ENCODE data around the gene JAKMIP2.
"Not testable (repeated sequence)": the region's sequence is repeated elsewhere in the genome, so short reads cannot be mapped to it uniquely, and the experiment has no call there.

The JAKMIP2 gene

DNA sequence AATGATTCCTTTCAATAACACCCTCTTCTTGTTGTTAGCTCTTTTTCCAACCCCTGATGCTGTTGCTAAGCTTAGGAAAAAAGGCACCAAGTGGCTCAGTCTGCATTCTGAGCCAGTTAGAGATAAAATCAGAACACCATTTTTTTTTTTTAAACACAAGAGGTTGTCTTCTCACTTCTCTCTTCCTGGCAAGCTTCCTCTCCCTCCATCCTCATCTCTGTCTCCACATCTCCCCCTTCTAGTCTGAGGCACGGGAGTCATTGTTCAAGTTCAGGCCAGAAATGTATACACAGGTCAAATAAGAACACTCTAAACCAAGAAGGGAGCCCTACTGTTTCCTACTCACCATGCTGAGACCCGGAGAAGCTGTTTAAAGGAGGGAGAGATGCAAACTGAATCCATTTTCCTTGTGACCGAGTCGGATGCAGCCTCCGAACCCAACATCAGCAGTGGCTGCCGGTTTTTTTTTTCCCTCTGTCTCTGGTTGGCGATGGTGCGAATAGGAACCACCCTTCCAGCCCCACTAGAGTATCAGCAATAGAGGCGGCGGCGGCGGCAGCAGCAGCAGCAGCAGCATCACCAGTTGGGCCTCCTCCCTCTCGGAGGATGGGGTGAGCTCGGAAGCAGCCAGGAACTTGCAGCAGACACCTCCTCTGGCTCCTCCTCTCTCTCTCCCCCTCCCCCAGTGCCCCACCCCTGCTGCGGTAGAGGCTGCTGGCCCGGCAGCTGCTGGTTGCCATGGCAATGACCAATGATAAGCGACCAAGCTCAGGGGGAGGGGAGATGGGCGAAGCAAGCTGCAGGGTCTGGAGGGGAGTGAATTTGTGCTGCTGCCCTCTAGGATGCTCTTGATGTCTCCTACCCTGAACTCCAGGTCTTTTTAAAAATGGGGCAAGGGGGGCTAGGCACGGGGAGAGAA lies at the start of gene JAKMIP2:
JAKMIP2 (minus strand) TSS at position 619 of the 919 bp plus-strand sequence. CDS start 110,922 bp downstream, outside the sequence.
- peak; percentile 98 for DNase-seq (ENCODE audit: low read depth, low spot score)

DNA sequence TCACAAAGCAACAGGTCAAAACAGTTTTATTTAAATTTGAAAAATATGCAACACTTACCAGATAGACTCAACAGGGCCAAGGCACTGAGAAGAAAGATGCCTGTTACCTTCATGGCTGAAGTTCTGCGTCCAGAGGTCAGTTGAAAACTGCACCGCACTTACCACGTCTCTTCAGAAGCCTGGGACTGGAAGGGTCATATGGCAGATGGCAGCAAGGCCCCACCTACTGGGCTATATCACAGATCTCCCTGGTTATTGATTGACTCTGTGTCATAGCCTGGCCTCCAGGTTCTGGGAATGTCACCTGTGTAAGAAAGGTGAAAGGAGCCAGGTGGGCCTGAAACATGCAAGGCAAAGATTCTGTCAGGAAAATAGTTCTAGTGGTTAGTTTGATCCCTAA lies 48.9 kb upstream of the JAKMIP2 start, which contains the start of gene SPINK1:
SPINK1 (minus strand) TSS at position 207 of the 400 bp plus-strand sequence; CDS start at position 113, 94 bp downstream.
- DNase-seq (ENCODE audit: low read depth, low spot score) = no peak

DNA sequence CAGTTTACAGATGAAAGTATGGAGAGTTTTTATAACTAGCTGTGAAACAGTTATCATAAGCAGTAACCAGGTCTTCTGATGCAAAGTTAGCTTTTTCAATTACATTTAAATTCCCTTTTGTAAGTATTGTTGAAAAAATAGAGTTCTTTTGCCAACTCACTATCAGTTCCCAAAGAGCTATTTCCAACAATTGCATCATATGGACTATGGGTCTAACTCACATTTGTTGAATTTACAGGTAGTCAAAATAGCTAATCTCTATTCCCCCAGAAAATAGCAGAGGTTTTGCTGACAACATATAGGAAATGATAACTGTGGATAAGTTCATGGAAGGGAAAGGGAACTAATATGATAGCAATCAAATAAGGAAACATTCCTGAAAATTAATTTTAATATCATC lies 47.5 kb upstream of the JAKMIP2 start:
- no peak for DNase-seq (ENCODE audit: low read depth, low spot score)

DNA sequence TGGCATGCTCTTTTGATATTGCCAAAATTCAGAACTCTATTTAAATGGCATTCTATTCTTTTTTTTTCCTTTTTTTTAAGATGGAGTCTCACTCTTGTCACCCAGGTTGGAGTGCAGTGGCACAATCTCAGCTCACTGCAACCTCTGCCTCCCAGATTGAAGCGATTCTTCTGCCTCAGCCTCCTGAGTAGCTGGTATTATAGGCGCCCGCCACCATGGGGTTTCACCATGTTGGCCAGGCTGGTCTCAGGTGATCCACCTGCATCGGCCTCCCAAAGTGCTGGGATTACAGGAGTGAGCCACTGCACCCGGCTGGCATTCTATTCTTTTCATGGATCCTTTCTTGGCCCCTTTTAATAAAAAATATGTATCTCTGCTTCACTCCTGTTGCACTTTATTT lies 44.5 kb upstream of the JAKMIP2 start:
- DNase-seq (ENCODE audit: low read depth, low spot score) = not testable (repeated sequence)

DNA sequence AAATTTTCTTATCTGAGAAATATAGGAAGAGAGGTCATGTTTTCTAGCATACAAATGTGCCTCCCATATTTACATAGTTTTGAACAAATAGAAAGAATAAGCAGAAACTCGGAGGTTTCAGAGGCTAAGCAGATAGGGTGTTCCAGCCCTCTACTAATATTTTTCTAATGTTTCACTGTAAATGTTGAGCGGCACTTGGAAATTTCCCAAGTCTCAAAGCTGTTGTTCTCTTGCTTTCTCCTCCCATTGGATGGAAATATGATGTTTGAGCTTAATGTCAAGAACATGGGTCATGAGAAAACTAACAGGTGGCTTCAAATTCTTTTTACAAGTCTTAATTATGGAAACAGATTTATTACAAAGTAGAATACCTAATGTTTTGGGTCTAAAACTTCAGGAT lies 43.8 kb upstream of the JAKMIP2 start:
- DNase-seq (ENCODE audit: low read depth, low spot score) = no peak

DNA sequence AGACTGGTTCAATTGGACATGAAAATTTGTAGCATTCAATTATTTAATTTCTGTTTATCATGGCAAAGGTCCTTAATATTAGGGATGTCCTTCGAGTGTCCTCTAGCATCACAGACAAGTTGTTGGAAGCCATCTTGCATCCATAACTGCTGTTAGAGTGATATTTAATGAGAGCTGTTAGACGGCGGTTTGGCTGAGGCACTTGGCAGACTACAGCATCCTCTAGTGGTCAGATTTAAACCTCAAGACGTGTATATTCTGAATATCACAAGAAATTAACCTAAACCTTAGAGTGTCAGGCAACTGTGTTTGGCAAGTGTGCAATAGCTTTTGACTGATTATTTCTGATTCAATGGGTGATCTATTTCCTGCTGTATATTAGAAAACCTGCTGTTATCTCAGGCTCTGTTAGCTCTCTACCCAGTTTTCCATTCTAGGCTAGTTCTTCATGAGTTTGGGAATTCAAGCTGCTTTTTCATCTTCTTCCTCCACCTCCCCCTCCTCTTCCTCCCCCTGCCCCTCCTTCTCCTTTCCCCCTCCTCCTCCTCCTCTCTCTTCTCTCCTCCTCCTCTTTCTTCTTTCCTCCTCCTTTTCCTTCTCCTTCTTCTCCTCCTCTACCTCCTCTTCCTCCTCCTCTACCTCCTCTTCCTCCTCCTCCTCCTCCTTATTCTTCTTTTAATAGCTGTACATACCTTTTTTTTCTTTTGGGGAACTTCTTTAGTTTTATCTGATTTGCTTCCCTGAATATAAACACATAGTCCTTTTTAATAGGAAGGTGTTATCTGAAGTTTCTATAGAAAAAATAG lies 40.4 kb upstream of the JAKMIP2 start:
- DNase-seq (ENCODE audit: low read depth, low spot score) = peak; percentile 28

DNA sequence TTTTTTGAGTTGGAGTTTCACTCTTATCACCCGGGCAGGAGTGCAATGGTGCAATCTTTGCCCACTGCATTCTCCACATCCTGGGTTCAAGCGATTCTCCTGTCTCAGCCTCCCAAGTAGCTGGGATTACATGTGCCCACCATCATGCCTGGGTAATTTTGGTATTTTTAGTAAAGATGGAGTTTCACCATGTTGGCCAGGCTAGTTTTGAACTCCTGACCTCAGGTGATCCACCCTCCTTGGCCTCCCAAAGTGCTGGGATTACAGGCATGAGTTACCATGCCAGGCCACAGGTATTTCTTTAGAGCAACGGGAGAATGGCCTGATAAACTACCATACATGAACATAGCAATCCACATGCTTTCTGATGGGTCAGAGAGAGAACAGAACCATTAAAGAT lies 39.7 kb upstream of the JAKMIP2 start:
- DNase-seq (ENCODE audit: low read depth, low spot score) = not testable (repeated sequence)

DNA sequence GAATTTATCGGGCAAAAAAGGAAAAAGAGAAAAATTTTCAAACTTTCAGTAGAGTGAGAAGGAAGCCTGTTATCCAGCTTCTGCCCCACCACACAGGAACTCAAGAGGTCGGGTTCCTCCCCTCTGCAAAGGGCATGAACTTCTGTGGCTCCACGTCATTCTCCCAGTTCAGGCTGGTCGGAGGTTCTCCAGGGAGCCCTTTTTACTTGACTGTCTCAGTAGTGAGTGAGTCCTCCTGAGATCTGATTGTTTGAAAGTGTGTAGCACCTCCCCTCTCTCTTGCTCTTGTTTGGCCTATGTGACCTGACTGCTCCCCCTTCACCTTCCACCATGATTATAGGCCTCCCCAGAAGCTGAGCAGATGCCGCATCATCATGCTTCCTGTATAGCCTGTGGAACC lies 39.2 kb upstream of the JAKMIP2 start:
- DNase-seq (ENCODE audit: low read depth, low spot score) = no peak

DNA sequence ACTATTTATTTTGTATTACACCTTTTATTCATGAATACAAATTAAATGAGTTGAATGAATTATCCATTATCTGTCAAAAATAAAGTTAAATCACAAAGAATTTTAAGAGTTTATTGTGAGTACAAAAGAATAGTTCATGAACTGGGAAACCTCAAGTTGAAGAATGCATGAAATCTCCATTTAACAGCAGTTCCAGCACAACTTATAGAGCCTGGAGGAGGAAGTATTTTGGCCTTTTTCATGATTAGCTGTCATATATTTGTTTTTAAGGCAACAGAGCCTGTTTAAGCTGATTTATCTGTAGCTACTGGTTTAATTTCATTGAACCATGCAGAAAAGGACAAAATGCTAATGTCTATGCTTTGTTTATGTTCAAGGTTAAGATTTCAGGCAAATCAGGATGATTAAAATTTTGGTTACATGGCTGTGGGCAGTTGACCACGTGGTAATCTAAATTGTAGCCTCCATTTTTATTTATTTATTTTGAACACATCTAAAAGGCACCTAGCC lies 36.8 kb upstream of the JAKMIP2 start:
- DNase-seq (ENCODE audit: low read depth, low spot score) = no peak

DNA sequence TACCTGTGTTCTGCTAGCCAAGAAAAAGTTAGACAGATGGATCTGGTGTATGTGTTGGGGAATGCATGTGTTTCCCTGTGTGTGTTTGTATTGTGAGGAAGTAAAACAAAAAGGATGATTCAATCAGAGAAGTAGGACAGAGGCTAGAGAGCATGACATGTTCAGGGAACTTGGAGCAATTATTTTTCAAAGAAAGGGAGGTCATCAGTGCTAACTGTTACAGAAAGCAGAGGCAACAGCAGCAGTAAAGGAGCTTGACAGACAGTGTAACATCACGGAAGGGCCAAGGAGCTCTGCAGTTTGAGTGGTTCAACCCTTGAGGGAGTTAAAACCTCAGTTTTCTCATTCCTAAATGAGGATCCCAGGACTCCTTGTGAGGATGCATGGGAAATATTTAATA lies 35.8 kb upstream of the JAKMIP2 start:
- DNase-seq (ENCODE audit: low read depth, low spot score) = no peak

DNA sequence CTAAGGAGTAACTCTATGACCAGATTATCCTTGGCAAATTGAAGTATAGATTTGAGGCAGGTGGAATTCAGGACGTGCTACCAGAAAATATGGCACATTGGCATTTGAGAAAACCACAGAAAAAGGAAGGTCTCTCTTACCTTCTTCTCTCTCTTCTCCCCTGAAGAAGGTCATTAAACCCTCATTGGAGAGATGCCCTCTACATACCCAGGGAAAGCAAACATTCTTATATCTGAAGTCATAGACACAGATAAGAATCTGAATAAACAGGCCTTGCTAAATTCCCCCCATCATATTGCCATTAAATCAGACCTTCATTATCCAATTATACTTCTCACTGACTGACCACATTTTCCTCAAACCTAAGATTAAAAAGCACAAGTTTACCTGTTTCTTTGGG lies 31.2 kb upstream of the JAKMIP2 start:
- DNase-seq (ENCODE audit: low read depth, low spot score) = no peak

DNA sequence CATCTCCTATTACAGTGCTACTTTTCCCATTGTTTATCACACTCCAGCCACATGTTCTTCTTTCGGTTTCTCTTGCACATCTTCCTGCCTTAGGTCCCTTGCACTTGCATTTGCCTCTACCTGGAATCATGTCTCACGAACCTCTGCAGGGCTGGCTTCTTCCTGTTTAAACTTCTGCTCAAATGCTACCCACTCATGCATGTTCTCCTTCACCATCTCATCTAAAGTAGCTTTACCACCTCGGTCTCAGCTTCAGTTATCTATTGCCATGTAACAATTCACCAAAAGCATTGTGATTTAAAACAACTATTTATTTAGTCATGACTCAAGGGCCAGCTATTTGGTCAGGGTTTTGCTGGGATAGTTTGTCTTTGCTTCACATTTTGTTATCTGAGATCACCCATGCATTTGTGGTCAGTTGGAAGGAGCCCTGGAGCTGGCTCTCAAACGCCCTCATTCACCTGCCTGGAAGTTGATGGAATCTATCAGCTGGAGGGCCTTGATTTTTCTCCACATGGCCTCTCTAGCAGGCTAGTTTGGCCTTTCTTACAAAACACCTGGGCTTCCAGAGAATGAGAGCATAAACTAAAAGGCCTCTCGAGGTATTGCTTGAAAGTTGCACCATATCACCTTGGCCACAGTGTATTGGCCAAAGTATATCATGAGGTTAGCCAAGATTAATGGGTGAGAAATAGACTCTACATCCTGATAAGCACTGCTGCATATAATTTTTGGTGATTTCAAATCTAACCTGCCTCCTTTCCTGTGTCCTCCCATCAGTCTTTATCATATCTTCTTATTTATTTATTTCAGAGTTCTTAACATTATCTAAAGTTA lies 27.5 kb upstream of the JAKMIP2 start:
- no peak for DNase-seq (ENCODE audit: low read depth, low spot score)

DNA sequence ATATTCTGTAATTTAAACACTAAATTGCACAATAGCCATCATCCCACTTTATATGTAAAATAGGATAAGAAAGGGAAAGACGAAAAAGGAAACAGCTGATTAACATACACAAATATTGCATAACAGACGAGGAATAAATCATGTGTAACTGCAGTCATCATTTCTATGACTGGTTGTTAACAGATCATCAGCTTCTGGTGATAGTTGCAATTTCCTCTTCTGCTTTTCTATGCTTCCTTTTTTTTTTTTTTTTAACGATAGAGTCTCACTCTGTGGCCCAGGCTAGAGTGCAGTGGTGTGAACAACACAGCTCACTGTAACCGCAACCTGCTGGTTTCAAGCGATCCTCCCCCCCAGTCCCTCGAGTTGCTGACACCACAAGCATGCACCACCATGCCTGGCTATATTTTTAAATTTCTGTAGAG lies 22.5 kb upstream of the JAKMIP2 start:
- no peak for DNase-seq (ENCODE audit: low read depth, low spot score)

DNA sequence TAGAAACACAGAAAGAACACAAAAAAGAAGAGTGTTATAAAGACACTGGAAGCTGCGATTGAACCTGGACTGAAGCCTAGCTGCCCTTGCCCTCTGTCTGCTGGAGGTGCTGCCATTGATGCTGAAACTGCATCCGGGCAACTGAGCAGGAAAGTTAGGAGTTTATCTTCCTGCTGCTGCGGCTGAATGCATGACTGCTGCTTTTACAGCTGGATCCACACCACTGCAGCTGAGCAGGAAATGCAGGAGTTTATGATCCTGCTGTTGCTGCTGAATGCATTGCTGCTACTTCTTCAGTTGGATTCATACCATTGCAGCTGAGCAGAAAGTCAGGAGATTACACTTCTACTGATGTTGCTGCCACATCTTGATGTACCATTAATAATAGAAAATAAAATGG lies 21.8 kb upstream of the JAKMIP2 start:
- no peak for DNase-seq (ENCODE audit: low read depth, low spot score)

DNA sequence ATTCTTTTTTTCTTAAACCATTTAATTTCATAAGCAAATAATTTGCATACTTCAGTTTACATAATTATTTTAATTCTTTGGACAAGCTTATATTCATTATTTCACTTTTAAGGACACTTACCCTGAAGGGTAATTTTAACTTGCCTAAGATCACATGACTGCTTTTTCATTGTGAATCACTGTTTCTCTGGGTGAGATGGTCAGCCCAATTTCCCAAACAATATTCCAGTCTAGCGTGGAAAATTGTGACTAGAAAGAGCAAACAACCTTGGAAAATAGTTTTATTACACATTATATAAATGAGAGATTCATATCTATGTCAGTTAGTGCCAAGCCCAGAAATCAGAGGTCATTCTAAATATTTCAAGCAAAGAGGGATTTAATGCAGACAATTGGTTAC lies 21.4 kb upstream of the JAKMIP2 start:
- DNase-seq (ENCODE audit: low read depth, low spot score) = no peak

DNA sequence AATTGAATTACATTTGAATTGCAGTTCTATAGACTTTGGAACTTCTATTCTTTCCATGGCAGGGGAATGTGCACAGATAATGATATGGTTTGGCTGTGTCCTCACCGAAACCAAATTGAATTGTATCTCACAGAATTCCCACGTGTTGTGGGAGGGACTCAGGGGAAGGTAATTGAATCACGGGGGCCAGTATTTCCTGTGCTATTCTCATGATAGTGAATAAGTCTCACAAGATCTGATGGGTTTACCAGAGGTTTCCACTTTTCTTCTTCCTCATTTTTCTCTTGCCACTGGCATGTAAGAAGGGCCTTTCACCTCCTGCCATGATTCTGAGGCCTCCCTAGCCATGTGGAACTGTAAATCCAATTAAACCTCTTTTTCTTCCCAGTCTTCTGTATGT lies 20.6 kb upstream of the JAKMIP2 start:
- DNase-seq (ENCODE audit: low read depth, low spot score) = not testable (repeated sequence)

DNA sequence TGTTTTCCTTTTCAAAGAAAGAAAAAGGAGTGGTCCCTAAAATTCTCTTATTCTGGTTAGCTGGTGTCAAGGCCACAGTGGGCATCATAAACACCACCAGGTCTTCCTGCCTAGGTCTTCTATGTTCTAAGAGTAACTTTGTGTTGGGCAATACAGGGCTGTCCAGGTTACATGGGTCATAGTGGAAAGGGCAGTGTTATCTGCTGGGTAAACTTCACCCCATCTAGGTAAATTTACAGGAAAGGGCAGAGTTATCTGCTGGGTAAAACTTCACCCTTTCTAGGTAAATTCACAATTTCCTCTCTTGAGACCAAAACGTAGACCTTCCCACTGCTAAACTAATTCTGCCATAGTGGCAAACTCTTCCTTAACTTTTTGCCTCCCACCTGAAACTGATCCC lies 18.9 kb upstream of the JAKMIP2 start:
- no peak for DNase-seq (ENCODE audit: low read depth, low spot score)

DNA sequence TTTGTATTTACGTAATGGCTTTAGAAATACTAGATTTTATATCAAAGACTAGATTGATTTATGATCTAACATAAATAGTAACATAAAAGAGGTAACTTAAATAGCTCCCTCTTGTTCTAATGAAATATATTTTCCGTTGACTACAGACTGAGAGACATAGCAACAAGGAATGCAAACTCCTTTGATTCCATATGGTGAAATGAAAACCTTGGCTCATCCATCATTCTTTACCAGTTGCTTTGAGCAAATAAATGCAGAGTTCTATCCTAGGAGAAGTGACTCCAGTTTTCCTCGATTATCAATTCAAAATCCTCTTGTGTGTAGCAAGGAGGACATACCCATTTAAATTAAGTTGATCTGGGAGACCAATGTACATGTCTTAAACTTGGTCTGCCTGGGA lies 18.0 kb upstream of the JAKMIP2 start:
- DNase-seq (ENCODE audit: low read depth, low spot score) = no peak

DNA sequence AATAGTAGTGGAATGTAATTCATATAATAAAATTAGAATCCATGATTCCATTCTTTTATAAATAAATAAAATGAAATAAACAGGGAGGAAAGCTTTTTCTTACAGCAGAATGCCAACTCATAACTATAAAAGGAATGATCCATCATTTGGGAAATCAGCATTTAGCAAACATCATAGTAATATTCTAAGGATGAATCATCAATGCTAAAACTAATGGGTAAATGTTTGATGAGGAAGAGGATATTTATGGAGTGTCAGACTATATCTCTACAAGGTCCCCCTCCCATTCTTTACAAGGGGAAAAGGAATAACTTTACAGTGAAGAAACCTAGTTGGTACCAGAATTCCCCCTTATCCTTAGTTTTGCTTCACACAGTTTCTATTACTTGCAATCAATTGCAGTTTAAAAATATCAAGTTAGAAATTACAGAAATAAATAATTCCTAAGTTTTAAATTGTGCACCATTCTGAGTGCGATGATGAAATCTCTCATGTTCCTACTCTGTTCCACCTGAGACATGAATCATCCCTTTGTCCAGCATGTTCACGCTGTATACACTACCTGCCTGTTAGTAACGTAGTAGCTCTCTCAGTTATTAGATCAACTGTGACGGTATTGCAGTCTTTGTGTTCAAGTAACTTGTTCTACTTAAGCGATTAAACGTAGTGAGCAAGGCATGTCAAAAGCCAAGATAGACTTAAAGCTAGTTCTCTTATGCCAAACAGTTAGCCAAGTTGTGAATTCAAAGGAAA lies 14.2 kb upstream of the JAKMIP2 start:
- DNase-seq (ENCODE audit: low read depth, low spot score) = no peak

DNA sequence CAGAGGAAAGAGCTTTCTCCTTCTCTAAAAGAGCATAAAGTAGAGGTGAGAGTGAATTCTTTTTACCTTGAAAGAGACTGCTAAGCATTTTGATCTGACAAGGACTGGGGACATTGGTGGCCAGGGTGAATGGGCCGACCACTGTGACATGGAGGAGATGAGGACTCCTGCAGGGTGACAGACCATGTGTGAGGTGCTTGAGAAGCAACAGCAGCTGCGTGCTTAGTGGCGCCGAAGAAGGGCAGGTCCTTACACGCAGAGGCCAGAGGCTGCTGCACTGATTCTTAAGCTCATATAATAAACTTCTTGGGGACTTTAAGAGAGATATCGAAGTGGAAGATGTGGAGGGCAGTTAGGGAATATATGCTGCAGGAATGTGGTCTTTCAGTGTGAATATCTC lies 8.7 kb upstream of the JAKMIP2 start:
- no peak for DNase-seq (ENCODE audit: low read depth, low spot score)

DNA sequence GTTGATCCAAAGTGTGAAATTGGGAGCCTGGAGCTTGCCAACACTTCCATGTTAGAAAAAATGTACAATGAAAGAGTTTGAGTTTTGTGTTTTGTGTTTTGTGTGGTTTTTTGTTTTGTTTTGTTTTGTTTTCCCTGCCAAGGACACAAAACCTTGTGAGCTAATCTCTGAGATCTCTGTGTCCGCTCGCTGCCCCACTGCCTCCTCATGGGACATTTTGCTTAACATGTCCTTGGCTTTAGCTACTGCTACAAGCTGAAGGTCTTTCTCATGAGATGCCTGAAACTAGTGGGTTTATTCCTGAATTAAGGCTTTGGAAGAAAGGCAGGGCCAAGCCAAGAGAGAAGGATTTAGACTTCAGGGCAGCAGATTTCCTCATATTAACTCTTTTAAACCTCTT lies 7.3 kb upstream of the JAKMIP2 start:
- DNase-seq (ENCODE audit: low read depth, low spot score) = no peak

All from iPS DF 19.7 (cell line).